HG02678 (cell line): ENCODE results near the gene GPC5.
"Not testable (repeated sequence)": the region's sequence is repeated elsewhere in the genome, so short reads cannot be mapped to it uniquely, and the experiment has no call there.

Experiments used
- ATAC-seq: cut with Tn5 transposase; IDR thresholded peaks from one replicate; pipeline ENCODE4 v1.9.1; 2021; ENCODE audit warnings: mild to moderate bottlenecking, moderate library complexity; ENCODE audit not compliant: unreplicated experiment

GPC5 gene

DNA sequence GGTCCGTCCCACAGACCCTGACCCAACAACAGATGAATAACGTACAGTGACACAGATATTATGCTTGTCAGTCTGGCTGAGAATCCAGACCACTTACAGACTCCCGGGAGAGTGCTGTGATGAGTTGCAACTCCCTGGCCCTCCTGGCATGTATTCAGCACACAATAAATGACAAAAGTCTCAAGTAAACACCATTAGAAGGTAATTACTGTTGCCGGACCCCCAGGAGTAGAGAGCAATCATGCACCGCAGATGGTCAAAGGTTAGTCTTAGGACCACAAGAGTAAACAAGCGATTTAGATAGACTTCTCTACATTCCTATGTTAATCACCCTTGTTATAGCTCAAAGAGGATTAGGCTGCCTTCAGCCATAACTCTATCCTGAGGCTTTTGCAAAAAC, 1101.8 kb downstream of the GPC5 start:
- ATAC-seq = no peak

DNA sequence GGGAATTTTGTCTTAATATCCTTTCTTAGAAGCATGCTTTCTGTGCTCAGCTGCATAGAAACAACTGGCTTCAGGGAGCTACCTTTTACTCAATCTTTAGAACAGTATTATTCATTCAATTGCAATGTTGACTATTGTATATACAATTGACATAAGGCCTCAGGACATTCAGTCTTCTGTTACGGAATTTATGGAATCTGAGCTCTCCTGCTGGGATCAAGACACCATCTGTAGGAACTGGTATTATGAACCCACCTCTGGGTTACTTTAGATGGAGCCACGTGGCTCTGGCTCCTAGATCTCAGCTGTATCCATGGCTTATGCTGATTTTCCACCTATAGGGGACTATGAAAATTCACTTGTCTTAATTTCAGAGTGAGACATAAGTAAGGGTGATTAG, 1112.0 kb downstream of the GPC5 start:
- ATAC-seq = no peak

DNA sequence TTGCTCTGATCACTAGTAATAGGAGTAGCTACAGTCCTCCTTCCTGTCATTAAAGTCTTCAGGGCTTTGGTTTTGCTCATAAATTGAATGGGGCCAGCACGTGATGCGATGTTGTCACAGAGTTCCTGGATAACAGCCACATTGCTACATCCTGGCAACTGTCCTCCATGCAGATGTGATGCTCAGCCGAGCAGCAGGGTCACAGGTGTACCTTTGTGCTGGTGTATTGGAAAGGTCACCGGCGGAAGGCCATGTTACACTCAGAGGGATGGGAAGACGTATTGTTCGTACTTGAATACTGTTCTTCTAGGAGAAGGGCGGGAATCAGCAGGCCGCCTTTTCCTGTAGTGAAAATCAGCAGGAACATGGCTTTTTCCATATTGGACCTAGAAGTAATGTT, 1114.4 kb downstream of the GPC5 start:
- no peak for ATAC-seq

DNA sequence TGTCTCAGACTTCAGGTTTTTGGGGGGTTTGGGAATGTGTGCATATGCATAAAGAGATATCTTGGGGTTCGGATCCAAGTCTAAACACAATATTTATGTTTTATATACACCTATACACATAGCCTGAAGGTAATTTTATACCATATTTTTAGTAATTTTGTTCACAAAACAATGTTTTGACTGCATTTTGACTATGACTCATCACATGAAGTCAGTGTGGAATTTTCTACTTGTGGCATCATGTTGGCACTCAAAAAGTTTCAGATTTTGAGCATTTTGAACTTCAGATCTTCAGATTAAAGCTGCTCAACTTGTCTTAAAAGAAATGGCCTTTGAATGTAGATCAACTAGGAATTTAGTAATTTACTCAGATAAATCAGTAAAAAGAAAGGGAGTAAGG, 1115.3 kb downstream of the GPC5 start:
- ATAC-seq = no peak

- ATAC-seq = no peak
Measured at GRCh38 chr13:92514420-92515125, 1116.2 kb downstream of the GPC5 start.

DNA sequence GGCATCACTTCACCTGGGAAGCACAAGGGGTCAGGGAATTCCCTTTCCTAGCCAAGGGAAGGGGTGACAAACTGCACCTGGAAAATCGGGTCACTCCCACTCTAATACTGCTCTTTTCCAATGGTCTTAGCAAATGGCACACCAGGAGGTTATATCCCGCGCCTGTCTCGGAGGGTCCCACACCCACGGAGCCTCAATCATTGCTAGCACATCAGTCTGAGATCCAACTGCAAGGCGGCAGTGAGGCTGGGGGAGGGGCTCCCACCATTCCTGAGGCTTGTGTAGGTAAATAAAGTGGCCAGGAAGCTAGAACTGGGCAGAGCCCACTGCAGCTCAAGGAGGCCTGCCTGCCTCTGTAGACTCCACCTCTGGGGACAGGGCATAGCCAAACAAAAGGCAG, 1118.5 kb downstream of the GPC5 start:
- not testable (repeated sequence) for ATAC-seq

DNA sequence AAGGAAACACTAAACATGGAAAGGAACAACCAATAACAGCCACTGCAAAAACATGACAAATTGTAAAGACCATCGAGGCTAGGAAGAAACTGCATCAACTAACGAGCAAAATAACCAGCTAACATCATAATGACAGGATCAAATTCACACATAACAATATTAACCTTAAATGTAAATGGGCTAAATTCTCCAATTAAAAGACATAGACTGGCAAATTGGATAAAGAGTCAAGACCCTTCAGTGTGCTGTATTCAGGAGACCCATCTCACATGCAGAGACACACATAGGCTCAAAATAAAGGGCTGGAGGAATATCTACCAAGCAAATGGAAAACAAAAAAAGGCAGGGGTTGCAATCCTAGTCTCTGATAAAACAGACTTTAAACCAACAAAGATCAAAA, 1120.2 kb downstream of the GPC5 start:
- ATAC-seq = not testable (repeated sequence)

DNA sequence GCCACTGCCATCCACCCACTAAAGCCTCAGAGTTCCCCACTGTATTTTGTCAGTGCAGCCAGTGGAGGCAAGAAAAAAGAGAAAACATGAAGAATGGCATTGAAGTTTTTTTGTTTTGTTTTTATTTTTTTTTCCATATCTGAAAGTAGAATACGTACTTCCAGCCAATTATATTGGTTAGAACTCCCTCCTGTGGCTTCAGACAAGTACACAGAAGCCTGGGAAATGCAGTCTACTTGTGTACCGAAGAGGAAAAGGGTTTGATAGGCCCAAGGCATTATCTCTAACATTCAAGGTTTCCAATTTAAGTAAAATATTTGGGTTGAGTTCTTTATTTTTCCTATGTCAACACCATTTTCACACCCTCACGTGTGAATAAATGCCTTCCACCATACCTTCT, 1131.9 kb downstream of the GPC5 start:
- no peak for ATAC-seq

- ATAC-seq = no peak
Measured at GRCh38 chr13:92535222-92536006, 1137.0 kb downstream of the GPC5 start.

- ATAC-seq = no peak
Measured at GRCh38 chr13:92537471-92537870, 1139.0 kb downstream of the GPC5 start.

- no peak for ATAC-seq
Measured at GRCh38 chr13:92538164-92538563, 1139.7 kb downstream of the GPC5 start.

- not testable (repeated sequence) for ATAC-seq
Measured at GRCh38 chr13:92539148-92539547, 1140.7 kb downstream of the GPC5 start.

DNA sequence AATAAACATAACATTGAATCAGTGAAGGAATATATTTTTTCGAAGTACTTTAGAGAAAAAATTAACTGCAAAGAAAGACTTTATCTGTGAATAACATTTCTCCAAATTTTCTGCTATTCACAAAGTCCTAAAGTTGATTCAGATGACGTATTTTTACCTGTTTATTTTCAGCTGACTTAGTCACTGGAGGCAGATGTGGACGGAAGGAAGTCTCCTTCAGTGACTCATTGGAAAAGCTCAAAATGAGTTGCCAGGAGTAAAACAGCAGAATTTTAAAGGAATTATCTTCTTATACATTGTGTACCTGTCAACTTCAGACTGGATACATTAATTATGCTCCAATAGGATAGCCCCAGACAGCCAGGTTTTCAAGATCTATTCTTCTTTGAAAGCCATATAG, 1148.8 kb downstream of the GPC5 start:
- ATAC-seq = no peak

DNA sequence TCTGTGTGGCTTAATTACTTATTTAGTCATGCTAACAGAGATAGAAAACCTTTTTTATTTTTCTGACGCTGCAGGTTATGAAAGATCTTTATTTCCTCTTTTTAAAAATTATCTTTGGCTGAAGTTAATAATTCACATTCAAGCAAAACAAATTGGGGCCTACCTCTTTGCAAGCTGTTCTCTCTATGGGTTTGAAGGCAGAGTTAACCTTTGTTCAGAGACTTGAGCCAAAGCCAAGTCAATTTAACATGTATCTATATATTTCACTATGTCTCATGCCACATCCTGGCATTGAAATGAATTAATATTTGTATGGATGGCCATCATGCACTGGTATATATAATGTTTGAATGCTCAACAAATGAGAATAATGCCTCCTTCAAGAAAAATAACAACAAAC, 1150.9 kb downstream of the GPC5 start:
- no peak for ATAC-seq

DNA sequence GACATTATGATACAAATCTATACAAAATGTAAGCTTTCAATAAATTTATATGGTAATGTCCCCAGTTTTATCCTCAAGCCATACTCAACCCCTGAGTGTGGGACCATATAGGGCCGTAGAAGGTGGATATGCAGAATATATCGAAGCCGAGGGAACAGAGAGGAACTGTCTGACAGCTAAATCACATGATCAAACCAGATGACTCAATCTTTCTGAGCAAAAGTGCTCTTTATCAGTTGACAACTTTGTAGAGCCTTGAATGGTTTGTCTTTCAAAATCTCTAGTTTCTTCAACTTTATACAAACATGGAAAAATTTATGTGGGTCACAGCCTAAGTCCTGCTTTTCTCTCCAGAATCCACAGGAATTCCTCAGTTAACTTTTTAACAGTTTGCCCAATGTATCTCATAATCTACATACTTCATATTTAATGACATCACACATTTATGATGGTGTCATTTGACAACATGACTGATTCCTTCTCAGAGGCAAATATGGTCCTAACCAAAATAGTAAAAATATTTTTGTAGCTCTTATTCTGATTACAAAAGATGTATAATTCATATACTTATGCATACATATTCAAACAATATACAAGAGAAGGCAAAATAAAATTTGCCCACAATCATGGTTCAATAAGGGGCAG, 1155.2 kb downstream of the GPC5 start:
- no peak for ATAC-seq

GRCh38 chr13:92560883-92561282, 1162.5 kb downstream of the GPC5 start:
- no peak for ATAC-seq

- no peak for ATAC-seq
Measured at GRCh38 chr13:92564942-92565341, 1166.5 kb downstream of the GPC5 start.

DNA sequence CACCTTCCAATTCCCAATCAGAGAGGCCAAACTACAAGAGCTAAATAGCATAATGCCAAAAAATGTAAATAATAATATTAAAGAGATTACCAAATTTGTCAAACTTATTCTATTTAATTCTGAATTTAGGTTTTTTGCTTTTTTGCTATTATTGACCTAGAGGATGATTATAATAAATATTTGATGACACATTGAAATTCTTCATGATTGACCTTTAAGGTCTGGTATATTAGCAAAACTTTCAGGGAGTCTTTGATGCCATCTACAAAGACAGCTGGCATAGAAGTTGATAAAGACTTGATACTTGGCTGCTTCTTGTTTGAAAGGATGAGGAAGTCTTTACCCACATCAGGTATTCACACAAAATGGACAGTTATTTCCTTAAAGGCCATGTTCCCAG, 1168.3 kb downstream of the GPC5 start:
- no peak for ATAC-seq

DNA sequence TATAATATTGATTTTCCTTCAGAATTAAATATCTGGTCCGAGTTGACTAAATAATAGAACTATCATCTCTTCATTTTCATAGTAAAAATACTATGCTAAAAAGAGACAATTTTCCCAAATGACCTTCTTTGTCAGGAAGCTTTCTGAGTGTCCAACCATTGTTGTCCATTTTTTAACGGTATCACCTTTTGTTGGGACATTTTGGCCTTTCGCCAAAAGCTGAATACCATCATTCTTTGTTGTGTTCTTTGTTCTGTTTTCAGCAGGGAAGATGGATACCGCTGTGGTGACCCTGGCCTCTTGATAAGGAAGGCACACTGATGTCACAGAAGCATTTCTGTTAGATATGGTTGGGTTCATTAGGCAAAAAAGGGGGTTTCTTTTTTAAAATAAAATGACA, 1173.8 kb downstream of the GPC5 start:
- no peak for ATAC-seq

DNA sequence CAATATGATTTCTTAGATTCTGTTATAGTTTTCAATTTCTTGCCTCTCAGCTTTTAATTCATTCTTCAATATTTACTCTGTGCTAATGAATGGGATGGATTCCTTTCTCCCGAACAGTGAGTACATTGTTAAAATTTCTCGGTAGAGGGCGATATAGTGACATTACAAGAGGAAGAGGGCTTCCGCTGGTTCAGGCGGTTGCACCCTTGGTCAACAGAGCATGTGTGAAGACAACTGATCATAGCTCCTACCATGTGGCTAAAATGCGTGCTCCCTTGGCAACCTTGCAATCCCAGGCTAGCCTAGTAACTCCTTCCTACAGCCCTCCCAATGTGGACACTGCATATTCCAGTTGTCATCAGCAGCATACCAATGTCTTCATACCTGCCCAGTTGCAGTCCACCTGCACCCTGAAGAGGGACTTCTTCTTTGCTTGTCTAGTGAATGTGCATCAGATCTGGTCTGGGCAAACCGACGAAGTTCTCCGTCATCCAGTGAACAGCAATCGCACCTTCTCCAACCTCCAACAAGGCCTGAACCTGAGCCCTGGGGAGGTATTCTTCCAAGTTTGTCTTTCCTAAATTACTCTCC, 1175.1 kb downstream of the GPC5 start:
- ATAC-seq = no peak

- ATAC-seq = no peak
Measured at GRCh38 chr13:92574499-92574898, 1176.1 kb downstream of the GPC5 start.

- no peak for ATAC-seq
Measured at GRCh38 chr13:92575777-92576176, 1177.4 kb downstream of the GPC5 start.
